COLO668 (cell line): ENCODE results near the gene NHP2.

ENCODE experiments used
- DNase-seq: peaks from one replicate; lab custom pipeline; 2025; ENCODE audit not compliant: unreplicated experiment; lab: John Stamatoyannopoulos, UW

NHP2 gene

DNA sequence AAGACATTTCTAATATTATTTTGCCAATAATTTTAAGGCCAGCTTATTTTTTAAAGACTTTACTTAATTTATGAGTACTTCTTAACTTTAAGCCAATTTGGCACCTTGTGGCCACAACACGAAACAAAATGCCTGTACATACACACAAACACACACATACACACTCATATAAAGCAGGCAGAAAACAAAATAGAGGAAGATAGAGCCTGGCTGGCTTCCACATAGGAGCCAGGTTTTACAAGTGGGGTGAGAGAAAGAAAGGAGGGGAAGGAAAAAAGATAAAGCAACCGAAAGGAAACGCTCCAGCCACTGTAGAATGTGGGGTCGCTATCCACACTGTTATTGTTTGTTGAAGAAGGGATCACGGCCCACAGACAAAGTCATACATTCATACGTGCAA, 23.1 kb upstream of the NHP2 start:
- no peak for DNase-seq

DNA sequence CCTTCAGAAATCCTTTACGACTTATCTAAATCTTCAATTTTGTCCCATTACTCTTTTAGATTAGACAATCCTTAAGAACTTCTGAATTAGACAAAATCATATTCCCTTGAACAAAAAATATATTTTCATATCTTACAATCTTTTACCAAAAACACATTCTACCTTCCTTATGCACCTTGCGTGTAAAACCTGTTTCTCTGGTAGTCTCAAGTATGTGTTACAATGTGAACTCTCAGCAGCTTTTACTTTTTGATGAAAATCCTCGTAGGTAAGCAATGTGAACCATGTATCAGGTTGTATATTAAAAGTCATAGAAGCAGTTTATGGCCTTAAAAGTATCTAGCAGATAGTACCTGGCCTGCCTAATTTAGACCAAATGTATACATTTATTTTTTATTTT, 20.8 kb upstream of the NHP2 start:
- no peak for DNase-seq

DNA sequence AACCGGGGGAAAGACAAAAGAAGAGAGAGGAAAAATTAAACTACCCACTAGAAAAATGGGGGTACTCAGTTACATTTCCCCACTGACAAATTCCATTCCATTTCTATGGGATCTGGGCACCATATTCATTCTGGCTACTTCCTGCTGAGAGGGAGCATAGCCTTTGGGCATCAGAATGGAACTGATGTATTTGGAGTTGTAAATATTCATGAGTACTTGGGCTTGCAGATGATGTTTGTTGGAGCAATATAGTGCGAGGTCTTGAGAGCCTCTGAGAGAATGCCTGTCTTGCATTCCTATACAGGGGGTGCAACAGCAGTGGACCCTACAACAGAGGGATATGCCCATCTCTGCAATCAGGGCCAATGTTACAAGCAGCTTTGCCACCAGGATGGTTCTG, 16.8 kb upstream of the NHP2 start:
- DNase-seq = no peak

DNA sequence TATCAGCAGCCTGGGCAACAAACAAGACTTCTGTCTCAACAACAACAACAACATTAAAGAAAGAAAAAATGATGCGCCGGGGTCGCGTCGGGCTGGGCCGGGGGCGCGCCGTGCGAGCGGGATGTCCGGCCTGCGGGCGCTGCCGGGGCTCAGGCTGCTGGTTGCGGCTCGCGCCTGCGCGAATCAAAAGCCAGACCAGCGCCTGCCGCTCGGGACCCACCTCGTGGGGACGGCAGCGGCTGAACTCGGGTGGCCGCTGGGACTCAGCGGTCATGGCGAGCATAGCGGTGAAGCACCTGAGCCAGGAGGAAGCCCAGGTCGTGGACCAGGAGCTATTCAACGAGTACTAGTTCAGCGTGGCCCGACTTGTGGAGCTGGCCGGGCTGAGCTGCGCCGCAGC, 11.9 kb upstream of the NHP2 start:
- DNase-seq = no peak

DNA sequence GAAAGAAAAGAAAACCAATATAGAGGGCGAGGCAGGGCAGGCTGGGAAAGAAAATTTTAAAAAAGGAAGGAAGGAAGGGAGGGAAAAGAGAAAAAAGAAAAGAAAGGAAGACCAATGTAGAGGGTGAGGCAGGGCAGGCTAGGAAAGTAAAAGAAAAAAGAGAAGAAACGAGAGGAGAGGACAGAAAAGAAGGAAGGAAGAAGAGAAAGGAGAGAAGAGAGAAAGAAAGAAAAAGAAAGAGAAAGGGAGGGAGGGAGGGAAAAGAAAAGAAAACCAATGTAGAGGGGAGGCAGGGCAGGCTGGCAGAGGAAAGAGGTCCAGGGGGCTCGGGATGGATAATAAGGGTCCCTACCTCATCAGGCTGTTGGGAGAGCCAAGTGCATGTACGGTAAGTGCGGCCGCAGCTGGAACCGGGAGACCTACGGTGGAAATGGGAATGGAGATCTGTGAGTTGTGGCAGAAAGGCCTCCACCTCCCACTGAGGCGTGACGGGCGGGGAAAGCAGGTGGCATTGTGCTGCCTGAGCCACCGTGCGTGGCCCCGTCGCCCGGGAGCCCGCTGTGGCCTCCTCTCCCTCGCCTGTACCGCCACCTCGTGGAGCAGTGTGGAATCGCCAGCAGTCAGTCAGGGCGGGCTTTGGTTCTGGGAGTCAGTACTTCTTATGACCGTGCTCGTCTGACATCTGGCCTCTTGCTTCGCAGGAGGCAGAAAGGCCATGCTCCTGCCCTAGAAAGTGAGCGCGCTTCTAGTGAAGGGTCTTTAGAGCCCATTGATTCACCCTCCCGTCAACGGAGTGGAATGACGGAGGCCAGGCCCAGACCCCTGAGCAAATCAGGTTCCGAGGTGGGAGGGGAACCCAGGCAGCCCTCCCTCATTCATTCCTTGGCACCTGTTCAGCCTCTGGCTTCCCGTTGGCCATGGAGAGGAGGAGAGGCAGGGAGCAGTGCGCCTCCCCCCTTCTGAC, 10.4 kb upstream of the NHP2 start:
- peak; percentile 91 for DNase-seq

DNA sequence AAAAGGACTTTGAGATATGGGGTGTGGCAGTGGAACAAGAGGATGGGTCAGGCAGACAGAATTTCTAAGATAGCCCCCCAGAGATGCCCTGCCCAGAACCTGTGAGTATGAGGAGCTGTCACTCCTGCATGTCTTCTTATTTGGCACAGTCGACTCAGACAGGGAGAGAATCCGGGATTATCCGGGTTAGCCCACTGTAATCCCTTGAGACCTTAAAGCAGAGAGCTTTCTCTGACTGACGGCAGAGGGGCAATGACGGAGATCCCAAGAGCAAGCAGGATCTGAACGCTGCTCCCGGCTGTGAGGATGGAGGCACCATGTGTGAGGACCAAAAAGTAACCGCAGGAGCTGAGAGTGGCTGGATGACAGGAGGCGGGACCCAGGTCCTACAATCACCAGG, 8.8 kb upstream of the NHP2 start:
- DNase-seq = no peak

DNA sequence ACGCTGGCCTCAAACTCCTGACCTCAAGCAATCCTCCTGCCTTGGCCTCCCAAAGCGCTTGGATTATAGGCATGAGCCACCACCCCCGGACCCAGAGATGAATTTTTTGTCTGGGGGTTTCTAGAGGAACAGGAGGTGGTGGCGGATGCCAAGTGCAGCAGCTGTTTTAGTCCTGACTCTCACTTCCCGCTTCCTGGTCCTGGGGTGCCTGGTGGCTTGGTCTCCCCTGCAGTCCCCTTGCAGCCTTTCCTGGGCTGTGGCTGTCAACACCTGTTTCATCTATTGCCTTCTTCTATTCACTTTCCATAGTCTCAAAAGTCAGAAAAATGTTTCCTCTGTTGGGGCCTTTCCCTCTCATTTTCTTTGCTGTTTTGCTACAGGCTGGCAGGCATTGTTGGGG, 6.5 kb upstream of the NHP2 start:
- DNase-seq = no peak

DNA sequence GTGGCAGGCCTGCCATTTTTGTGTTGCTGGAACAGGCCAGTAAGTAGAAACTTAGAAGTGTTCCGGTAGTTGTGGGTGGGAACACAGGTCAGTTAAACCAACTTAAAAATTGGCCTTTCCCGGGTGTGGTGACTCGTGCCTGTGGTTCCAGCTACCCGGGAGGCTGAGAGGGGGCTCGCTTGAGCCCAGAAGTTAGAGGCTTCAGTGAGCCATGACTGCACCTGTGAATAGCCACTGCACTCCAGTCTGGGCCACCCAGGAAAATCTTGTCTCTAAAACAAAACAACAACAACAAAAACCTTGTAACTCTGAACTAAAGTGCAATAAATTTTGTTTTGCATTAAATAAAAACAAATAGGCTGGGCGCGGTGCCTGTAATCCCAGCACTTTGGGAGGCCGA, 1.4 kb upstream of the NHP2 start:
- DNase-seq = no peak

DNA sequence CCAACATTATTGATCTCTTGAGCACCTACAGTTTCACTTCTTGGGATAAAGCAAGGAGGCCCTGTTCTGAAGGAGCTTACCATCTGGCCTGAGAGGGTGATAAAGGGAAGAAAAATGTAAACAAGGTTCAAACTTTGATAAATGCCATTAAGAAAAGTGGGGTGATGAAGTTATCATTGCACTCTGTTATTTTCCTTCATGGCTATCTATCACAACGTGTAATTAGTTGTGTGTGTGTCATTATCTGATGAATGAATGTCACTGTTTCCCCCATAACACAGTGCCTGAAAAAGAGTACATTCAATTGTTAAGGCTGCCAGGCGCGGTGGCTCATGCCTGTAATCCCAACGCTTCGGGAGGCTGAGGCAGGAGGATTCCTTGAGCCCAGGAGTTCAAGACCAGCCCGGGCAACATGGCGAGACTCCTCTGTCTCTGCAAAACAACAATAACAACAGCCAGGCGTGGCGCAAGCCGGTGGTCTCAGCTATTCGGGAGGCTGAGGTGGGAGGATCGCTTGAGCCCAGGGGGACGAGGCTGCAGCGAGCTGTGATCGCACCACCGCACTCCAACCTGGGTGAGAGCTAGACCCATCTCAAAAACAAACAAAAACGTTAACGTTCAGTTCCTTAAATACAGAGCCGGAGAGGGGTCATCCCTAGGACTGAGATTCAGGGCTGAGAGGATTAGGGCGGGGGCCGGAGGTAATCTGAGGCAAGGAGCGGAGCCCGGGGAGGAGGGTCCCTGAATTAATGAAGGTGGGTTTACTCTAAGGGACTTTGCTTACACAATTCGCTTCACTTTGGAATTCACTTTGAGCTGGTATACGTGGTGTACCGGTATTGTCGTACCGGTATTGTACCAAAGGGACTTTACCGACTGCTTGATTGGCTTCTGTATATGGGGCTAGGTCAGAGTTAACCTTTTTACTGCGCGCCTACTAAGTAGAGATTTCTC, 917 bp downstream of the NHP2 start:
- no peak for DNase-seq

DNA sequence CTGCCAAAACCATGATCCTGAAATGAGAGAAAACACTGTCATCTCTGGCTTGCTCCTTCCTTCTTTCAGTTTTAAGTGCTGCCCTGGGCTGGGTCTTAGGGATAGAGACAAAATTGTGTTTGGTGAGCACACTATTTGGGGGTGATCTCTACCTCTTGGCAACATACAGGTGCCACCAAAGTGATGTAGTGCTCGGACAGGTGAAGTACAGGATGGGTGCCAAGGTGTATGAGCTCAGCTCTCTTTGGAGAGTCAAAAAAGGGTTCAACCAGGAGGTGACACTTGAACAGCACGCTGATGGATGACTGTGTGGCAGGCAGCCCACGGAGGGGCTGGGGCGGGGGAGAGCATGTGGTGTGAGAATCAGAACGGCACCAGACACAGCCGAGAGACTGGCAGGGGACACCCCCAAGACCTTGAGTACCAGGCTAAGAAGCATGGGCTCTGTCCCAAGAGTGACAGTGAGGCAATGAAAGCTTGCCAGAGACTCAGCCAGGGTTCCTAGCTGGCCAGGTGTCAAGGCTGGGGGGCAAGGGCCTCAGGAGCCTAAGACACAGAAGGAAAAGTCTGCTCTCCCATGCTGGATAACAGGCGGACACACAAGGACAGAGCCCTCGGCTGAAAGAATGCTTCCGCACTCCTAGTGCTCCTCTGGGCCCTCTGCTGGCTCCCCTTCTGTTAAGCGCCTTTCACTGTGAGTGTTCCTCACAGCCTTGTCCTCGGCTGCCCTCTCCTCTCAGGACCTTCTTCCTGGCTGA, 2.5 kb downstream of the NHP2 start:
- DNase-seq = no peak

DNA sequence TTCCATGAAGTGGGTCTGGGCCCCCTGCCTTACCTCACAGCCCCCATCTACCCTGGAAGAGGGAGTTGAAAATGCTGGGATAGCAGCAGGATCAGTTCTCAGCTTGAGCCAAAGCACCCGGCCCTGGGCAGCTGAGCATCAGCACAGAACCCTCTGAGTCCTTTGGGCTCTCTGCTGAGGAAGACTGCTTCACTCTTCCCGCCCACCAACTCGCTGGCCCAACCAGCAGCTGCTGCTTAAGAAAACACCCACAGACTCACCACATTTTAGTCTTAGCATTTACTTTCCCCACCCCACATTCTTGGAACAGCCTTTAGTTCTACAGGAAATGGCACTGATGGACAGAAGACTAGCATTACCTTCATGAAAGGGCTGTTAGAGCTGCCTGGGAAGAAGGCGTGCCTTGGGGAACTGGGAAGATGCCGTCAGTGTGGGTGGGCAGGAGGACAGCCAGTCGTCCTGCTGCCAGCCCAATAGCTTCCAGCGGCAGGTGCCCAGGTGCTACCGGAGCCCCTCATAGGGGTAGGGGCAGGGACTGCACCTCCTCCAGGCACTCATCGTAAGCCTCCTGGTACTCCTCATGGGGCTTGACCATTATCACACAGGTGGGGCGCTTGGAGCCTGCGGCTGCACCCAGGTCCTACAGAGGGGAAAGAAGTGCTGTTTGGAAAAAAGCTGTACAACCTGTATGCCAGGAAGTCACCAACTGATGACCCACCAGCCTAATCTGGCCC, 4.3 kb downstream of the NHP2 start:
- no peak for DNase-seq

DNA sequence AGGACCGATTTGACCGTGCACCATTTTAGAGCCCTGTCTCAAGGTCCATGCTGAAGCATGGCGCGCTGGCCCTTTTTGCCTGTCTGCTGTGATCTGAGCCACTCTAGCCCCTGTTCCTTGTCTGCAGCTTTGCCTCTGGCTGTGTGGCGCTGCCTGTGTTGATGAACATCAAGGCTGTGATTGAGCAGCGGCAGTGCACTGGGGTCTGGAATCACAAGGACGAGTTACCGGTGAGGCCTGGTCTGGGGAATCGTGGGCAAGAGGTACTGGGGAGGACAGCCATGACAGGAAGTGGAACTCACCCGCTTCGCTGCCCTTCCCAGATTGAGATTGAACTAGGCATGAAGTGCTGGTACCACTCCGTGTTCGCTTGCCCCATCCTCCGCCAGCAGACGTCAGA, 6.3 kb downstream of the NHP2 start:
- no peak for DNase-seq

DNA sequence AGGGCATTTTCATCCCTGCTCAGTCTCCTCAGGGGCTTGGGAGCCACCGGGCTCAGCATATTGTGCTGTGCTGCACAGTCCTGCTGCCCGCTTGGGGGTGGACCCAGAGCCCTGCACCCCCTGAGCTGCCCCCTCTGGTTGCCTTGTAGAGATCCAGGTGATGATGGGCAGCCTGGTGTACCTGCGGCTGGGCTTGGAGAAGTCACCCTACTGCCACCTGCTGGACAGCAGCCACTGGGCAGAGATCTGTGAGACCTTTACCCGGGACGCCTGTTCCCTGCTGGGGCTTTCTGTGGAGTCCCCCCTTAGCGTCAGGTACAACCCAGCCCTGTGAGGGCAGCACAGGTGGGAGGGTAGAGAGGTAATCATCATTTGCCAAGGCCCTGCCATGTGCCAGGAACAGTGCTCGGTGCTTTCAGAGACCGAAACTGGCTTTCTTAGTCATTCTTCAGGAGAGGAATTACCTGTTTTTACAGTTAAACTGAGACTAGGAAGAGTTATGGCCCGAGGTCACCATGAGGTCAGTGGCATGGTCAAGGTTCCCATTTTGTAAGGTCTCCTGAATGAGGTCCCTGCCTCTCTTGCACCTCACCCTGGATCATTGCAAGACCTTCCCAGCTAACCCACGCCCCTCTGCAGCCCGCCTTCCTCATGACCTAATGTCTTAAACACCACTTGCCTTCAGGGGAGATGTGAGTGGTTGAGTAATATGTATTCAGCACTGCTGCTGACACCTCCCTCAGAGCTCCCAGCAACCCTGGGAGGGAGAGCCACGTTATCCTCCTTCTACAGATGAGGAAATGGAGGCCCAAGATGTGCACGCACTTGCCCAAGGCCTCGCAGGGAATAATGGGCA, 7.5 kb downstream of the NHP2 start:
- peak; percentile 60 for DNase-seq

DNA sequence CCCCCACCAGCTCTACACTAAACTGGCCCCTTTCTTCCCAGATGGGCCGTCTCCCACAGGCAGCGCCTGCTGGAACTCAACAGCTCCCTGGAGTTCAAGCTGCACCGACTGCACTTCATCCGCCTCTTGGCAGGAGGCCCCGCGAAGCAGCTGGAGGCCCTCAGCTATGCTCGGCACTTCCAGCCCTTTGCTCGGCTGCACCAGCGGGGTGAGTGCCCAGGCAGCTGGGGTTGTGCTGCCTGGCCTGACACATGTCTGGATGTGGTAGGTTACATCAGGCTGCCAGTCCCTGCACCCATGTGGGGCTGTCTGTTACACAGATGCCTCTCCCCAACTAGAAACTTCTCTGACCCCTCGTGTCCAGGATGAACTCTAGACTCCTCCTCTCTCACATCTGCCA, 9.8 kb downstream of the NHP2 start:
- DNase-seq = no peak

DNA sequence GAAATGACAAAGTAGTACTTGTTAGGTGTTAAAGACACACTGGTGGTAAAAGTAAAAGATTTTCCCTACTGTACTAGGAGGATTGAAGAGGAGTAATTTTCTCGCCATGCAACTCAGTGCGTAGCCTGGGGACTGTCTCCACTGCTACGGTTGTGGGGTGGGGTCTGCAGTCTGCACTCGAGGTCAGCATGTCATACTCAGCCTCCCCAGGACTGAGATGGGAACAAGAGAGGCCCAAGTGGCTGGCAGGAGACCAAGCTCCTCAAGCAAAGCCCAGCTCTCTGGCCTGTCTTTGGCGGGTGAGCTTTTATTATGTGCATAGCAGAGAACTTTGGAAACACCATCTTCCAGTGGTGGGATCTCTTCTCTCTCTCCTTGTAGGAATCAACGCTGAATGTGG, 10.4 kb downstream of the NHP2 start:
- no peak for DNase-seq

DNA sequence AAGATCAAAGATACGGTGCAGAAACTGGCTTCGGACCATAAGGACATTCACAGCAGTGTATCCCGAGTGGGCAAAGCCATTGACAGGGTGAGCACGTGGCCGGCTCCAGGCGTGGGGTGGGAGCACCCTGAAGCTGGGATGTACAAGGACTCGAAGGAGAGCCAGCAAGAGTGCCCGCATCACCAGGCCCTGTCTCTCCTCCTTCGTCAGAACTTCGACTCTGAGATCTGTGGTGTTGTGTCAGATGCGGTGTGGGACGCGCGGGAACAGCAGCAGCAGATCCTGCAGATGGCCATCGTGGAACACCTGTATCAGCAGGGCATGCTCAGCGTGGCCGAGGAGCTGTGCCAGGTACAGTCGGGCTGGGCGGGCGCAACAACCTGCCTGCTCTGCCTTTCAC, 11.0 kb downstream of the NHP2 start:
- no peak for DNase-seq

DNA sequence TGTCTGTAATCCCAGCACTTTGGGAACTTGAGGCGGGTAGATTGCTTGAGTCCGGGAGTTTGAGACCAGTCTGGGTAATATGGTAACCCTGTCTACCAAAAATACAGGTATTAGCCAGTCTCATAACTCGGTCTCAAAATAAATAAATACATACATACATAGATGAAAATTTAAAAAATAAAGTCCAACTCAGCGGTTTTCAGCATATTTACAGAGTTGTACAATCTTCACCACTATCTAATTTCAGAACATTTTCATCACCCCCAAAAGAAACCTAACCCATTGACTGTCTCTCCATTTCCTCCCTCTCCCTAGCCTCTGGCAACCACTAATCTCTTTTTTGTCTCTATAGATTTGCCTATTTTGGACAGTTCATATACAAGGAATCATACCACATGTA, 12.1 kb downstream of the NHP2 start:
- no peak for DNase-seq

DNA sequence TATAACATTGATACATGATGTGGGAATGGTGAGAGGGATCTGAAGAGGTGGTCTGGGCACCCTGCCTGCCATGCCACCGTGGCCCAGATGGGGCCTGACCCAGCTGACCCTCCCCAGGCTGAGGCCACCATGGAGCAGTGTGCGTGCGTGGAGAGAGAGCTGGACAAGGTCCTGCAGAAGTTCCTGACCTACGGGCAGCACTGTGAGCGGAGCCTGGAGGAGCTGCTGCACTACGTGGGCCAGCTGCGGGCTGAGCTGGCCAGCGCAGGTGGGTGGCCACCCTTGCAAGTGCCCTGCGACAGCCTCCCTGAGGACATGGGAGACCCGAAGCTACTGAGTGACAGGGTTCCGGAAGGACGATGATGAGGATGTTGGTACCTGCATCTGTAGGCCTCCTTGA, 15.7 kb downstream of the NHP2 start:
- no peak for DNase-seq

DNA sequence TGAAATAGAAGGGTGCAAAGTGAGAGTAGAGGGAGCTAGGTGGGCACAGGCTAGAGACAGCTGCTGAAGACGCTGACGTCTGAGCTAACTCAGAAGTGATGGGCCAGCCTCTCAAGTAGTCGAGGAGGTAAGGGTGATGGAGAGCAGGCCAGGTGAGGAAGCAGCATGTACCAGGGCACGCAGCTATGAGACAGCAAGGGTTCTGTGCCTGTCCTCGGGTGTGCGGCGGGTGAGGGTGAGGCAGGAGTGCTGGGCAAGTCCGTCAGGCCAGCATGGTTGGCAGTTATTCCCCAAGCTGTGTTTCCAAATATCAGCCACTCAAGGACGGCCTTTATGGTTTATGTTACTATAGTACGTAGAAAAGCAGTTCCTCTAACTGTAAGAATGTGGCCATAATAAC, 16.7 kb downstream of the NHP2 start:
- DNase-seq = no peak
